HG02981 (cell line): ENCODE measurements around the gene USP7.
"Not testable (repeated sequence)": the region's sequence is repeated elsewhere in the genome, so short reads cannot be mapped to it uniquely, and the experiment has no call there.

Experiments
- ATAC-seq: cut with Tn5 transposase; IDR thresholded peaks from one replicate; pipeline ENCODE4 v1.9.1; 2021; ENCODE audit warnings: mild to moderate bottlenecking, moderate library complexity; ENCODE audit not compliant: unreplicated experiment

USP7 gene

DNA sequence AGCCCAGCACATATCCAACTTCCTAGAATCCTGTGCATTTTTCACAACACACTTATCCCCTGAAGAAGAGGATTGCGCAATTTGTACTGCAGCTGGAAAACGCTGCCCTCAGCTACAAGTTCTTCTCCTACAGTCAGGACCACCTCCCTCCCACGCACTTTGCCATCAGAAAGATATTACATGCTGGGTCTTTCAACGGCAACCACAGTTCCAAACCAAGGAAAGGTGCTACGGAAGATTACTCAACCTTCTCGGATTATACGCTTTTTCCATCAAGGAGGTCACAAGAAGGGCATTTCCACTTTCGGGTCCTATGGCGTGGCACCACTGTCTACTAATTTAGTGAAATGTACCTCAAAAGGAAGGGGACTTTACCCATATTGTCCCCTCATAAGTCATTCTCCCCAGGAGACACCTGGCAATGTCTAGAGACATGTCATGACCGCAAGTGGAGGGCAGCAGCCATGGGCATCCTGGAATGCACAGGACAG lies 35.2 kb downstream of the USP7 start:
- ATAC-seq, result no peak

DNA sequence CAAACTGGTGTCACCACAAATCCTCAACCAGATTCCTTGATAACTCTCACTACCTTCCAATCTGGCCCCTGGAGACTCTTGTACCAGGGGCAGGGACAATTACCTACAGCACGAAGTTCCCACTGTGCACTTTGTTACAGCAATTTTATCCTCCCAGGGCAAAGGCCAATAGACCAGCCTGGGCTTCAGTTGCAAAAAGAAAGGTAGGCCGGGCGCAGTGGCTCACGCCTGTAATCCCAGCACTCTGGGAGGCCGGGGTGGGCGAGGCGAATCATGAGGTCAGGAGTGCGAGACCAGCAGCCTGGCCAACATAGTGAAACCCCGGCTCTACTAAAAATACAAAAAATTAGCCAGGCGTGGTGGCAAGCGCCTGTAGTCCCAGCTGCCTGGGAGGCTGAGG lies 36.9 kb downstream of the USP7 start:
- ATAC-seq, result no peak

DNA sequence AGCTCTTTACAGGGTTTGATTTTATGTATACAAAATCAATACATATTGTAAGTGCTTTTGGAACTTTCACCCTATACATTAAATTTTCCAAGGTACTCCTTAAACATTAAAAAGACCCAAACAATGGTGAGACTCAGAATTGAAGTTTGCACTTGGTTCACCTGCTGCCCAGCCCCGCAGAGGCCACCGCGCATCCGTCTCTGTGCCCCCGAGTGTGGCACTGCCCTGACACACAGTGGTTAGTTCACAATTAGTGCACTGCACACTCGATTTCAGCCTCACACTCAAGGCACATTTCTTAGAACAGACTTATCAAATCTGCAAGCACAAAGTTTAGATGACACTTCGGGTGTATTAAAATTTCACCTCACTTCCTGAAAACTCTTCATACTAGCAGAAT lies 38.3 kb downstream of the USP7 start:
- ATAC-seq, result no peak

GRCh38 chr16:8924214-8924613 lies 39.5 kb downstream of the USP7 start:
- ATAC-seq, result no peak

DNA sequence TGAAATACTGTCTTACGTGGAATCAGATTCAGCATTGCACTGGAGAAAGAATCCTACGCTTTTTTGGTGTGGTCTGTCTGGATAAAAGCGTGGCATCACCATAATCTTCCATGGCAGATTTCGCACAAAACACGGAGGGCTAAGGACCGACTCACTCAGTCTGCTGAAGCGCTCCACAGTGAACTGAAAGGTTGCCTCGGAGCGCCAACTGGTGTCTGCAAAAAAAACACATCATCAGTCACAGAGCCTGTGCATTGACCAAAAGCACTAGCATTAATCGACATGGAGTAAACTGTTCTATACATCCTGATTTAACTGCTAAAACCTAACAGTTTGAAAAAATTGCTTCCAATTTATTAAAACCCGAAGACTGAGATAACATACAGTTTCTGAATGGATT lies 40.5 kb downstream of the USP7 start:
- no peak for ATAC-seq

GRCh38 chr16:8921347-8921984 lies 42.2 kb downstream of the USP7 start:
- no peak for ATAC-seq

DNA sequence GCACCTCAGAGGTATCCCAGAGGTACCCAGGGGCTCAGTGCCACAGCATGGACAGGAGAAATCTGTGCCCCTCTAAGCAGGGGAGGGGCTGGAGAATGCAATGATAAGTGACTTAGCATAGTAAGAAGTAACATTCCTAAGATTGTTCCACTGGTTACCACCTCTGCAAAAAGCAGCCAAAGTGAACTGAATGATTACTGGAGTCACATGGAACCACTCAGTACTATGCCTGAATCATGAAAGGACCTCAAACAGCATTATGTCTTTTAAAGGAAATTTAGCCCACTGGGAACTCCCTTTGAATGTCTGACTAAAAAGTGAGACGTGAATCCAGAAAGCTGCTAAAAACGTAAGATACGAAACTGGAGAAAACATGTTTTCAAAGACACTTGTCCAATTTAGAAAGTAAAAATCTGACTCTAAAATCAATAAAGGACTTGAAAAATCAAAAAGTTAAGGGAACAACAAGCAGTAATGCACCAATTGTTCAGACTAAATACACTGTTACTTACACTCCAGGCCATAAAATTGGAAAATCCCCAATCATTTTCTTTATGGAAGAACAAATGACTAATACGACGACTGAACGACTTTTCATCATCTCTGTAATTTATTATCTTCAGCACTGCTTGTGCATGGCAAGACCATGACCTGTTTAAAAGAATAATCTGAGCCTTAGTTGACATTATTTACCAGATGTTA lies 42.9 kb downstream of the USP7 start:
- ATAC-seq, result no peak

- ATAC-seq, result no peak
Observed at GRCh38 chr16:8919934-8920462, 43.7 kb downstream of the USP7 start.

GRCh38 chr16:8919089-8919933 lies 44.4 kb downstream of the USP7 start:
- ATAC-seq, result no peak

- not testable (repeated sequence) for ATAC-seq
Observed at GRCh38 chr16:8917336-8917735, 46.4 kb downstream of the USP7 start.

GRCh38 chr16:8916541-8917225 lies 47.0 kb downstream of the USP7 start:
- no peak for ATAC-seq

DNA sequence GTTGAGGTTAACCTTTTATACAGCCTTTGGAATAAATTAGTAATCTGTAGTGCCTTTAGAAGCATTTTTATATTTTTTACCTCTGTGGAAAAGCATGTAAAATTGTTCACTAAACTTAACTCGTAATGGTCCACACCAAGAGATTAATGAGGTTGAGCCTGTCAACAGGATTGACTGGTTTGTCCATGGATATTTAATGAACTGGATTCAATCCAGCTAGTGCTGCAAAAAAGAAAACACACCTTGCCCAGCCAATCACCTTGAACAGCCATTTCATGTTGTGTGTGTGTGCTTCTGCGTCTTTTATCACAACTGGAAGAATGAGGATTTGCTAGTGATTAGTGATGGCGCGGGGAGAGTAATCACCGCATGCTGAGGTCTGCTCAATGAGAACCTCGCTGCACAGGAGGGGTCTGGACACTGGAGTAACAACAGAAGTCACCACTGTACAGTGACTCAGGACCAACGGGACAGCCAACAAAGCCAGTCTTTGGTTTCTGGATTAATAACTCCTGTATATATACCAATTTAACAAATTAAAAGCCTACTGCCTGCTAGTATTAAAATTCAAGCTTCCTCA lies 47.9 kb downstream of the USP7 start:
- no peak for ATAC-seq

- ATAC-seq, result no peak
Observed at GRCh38 chr16:8914098-8914497, 49.6 kb downstream of the USP7 start.

DNA sequence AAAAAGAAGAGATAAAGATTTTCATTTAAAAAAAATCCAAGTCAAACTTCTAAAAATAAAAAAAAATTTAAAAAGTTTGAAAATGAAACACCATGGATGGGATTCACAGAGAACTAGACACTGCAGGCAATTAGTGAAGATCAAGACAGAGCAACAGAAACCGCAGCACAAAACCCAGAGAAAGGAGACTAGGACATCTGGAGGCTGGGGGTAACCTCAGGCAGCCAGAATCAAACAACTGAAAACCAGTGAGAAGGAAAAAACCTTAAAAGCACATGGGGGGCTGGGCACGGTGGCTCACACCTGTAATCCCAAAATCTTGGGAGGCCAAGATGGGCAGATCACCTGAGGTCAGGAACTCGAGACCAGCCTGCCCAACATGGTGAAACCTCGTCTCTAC lies 50.9 kb downstream of the USP7 start:
- no peak for ATAC-seq

- ATAC-seq, result no peak
Observed at GRCh38 chr16:8910811-8911210, 52.9 kb downstream of the USP7 start.

- ATAC-seq, result no peak
Observed at GRCh38 chr16:8908810-8909468, 54.8 kb downstream of the USP7 start.

DNA sequence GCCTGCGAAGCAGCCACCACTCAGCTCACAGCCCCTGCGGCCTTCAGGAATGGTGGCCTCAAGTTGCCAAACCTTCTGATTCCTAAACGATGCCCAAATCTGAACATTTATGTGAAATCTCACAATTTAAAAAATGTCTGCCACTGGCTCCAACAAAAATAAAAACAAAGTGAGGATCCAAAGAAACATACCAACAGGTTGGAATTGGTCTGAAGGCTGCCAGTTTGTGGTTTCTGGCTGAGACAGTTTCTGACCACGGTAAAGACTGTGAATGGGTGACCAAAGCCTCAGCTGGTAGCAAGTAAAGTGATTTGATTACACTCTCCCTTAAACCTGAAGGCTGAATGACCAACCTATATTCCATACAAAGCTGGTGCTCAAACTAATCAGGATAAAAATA lies 56.6 kb downstream of the USP7 start:
- no peak for ATAC-seq

DNA sequence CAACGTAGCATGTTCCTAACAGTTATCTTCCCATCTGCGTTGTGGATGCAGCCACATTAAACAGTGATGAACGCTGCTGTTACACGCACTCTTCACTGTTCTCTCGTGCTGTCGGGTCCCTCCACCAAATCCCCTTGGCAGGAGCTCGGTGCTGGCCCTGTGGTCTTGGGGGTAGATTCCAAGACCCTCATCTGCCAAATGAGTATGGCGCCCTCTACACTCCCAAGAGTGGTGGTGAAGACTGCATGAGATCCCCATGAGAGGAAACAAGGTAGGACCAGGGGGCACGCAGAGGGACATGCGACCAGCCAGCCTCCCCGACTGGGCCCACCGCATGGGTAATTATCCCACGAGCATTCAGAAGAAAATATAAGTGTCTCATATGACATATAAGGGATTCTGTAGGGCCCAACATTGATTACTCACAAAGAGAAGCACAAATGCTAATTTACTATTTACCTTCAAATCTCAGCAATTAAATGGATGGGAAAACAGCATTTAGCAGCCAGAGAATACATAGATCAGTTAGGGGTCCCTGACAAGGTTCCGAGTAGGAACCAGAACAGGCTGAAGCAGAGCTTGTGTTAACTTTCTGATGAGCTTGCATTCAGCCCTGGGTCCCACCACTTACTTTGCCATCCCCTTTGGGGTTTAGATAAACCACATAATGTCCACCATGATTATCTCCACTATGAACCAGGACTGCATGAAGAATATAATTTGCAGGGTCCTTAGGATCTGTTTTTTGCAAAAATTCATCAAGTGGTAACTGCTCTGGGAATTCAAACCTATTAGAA lies 57.7 kb downstream of the USP7 start:
- ATAC-seq, result no peak

DNA sequence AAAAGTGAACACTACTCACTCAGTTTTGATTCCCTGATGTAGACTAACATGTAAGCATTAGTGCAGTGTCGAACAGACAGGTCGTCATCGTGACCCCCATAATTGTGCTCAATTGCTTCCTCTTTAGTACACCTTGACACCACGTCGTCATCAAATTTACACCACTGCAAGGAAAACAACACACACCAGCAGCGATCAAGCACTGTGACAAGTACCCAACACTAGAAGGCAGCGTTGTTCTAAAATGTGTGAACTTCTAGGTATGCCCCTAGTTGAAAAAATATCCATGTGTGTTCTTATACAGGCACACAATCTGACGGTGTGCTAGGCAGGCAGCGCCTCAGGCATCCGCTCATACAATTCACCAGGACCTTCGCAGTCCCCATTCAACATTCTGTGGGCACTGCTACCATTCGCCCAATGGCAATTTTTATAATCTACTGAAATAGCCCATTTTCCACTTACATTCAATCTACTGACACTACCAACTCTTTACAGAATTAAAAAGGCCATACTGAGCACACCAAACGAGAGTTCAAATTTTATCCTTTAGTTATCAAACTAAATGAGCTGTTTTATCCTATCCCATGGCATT lies 58.4 kb downstream of the USP7 start:
- no peak for ATAC-seq
